ENCODE results near the gene NEAT1.

- TF ChIP-seq CTCF (IDR thresholded peaks at IDR 0.05) (no peak), POLR2A (IDR thresholded peaks at IDR 0.05) (peak; percentile 73 to 77), EP300 (IDR thresholded peaks at IDR 0.05) (no peak)
Measured at GRCh38 chr11:65418681-65419459, 3.7 kb upstream of the NEAT1 start.

Data from gastroesophageal sphincter (tissue), 3 donors.